ENCODE data around the gene IL4R. TPM values are rescaled to one million over a fixed set of nuclear protein-coding genes. Genes with fewer than 3 reads are reported as not detected.
A peak's percentile ranks its signal among the peaks of the same experiment; 100 is the strongest.

Gene IL4R
- total RNA-seq, 4 donors from 2014 or later = 84.9 to 97.9 (median 89.8) TPM

- no peaks in the 10 kb centered on the region for H3K27me3 ChIP-seq
- H3K36me3 ChIP-seq = no peaks in the 10 kb centered on the region
- no peak for TF ChIP-seq CTCF (IDR thresholded peaks at IDR 0.05)
- no peak for TF ChIP-seq POLR2A (IDR thresholded peaks at IDR 0.05)
- no peak overlapping the region for H3K4me3 ChIP-seq
- H3K9me3 ChIP-seq = no peaks in the 10 kb centered on the region
- intact Hi-C loops (cut with DNase I) = no loop called here
- H3K4me1 ChIP-seq = peaks cover 0 to 12% (median 3%) of the 10 kb centered on the region in 3 donors
- H3K27ac ChIP-seq = no peak overlapping the region
- 69 to 80% methylated on average over 6 of the region's 6 CpGs for WGBS, 2 donors
- DNase-seq = no peak
Measured at GRCh38 chr16:27289669-27290068, 24.1 kb upstream of the IL4R start.

GRCh38 chr16:27290562-27290961, 23.2 kb upstream of the IL4R start:
- H3K4me1 ChIP-seq = peaks cover 0 to 12% (median 3%) of the 10 kb centered on the region in 3 donors
- intact Hi-C loops (cut with DNase I) = no loop called here
- DNase-seq = no peak
- TF ChIP-seq POLR2A (IDR thresholded peaks at IDR 0.05) = no peak
- TF ChIP-seq CTCF (IDR thresholded peaks at IDR 0.05) = no peak
- H3K9me3 ChIP-seq = no peaks in the 10 kb centered on the region
- H3K27ac ChIP-seq = no peak overlapping the region
- no peaks in the 10 kb centered on the region for H3K27me3 ChIP-seq
- H3K36me3 ChIP-seq = no peaks in the 10 kb centered on the region
- H3K4me3 ChIP-seq = no peak overlapping the region

GRCh38 chr16:27291106-27291505, 22.7 kb upstream of the IL4R start:
- DNase-seq = no peak
- Histone ChIP-seq H3K36me3 (no peaks in the 10 kb centered on the region), H3K27me3 (no peaks in the 10 kb centered on the region), H3K9me3 (no peaks in the 10 kb centered on the region), H3K4me3 (no peak overlapping the region), H3K4me1 (peaks cover 0 to 10% (median 2%) of the 10 kb centered on the region in 3 donors), H3K27ac (peak overlapping the region in 1 of 4 donors; percentile 9)
- intact Hi-C loops (cut with DNase I) = no loop called here
- no peak for TF ChIP-seq POLR2A (IDR thresholded peaks at IDR 0.05)
- 65 to 72% methylated on average over 5 of the region's 5 CpGs for WGBS, 2 donors

- no peak for TF ChIP-seq POLR2A (IDR thresholded peaks at IDR 0.05)
- TF ChIP-seq CTCF (IDR thresholded peaks at IDR 0.05) = no peak
- Histone ChIP-seq H3K27me3 (no peaks in the 10 kb centered on the region), H3K4me1 (peaks cover 0 to 3% (median 0%) of the 10 kb centered on the region in 3 donors), H3K9me3 (no peaks in the 10 kb centered on the region), H3K27ac (peak overlapping the region in 1 of 4 donors; percentile 9), H3K4me3 (no peak overlapping the region), H3K36me3 (no peaks in the 10 kb centered on the region)
- intact Hi-C loops (cut with DNase I) = no loop called here
- 79 to 95% methylated on average over 4 of the region's 4 CpGs for WGBS, 2 donors
- no peak for DNase-seq
Measured at GRCh38 chr16:27291722-27292240, 22.0 kb upstream of the IL4R start.

GRCh38 chr16:27293343-27293742, 20.4 kb upstream of the IL4R start:
- 60 to 68% methylated on average over 5 of the region's 5 CpGs for WGBS, 2 donors
- Histone ChIP-seq H3K4me1 (no peaks in the 10 kb centered on the region), H3K27ac (no peak overlapping the region), H3K9me3 (no peaks in the 10 kb centered on the region), H3K36me3 (no peaks in the 10 kb centered on the region), H3K27me3 (no peaks in the 10 kb centered on the region), H3K4me3 (no peak overlapping the region)
- TF ChIP-seq POLR2A (IDR thresholded peaks at IDR 0.05) = no peak
- TF ChIP-seq CTCF (IDR thresholded peaks at IDR 0.05) = no peak
- intact Hi-C loops (cut with DNase I) = no loop called here
- DNase-seq = no peak

GRCh38 chr16:27298132-27298531, 15.6 kb upstream of the IL4R start:
- TF ChIP-seq POLR2A (IDR thresholded peaks at IDR 0.05) (no peak), CTCF (IDR thresholded peaks at IDR 0.05) (no peak)
- Histone ChIP-seq H3K36me3 (no peaks in the 10 kb centered on the region), H3K27ac (no peak overlapping the region), H3K9me3 (no peaks in the 10 kb centered on the region), H3K27me3 (no peaks in the 10 kb centered on the region), H3K4me1 (no peaks in the 10 kb centered on the region), H3K4me3 (no peak overlapping the region)
- 92 to 98% methylated on average over 5 of the region's 5 CpGs for WGBS, 2 donors
- DNase-seq = no peak
- intact Hi-C loops (cut with DNase I) = no loop called here
